ENCODE data around the gene HOXD12.

HOXD12 gene

GRCh38 chr2:176099728-176100546 is at the start of gene HOXD12:
HOXD12 (plus strand) TSS chr2:176099795; CDS start chr2:176099802, 7 bp downstream.
- DNase-seq = no peak
- in situ Hi-C loops (cut with HindIII; ENCODE audit: low pct_ligation_motif_present, low pct_unique_long_range_greater_than_20kb, low sequenced_read_pairs) = no loop called here

GRCh38 chr2:176056406-176056805 is 43.2 kb upstream of the HOXD12 start:
- in situ Hi-C loops (cut with HindIII; ENCODE audit: low pct_ligation_motif_present, low pct_unique_long_range_greater_than_20kb, low sequenced_read_pairs) = no loop called here

GRCh38 chr2:176063958-176064357 is 35.6 kb upstream of the HOXD12 start:
- in situ Hi-C loops (cut with HindIII; ENCODE audit: low pct_ligation_motif_present, low pct_unique_long_range_greater_than_20kb, low sequenced_read_pairs) = no loop called here
- no peak for DNase-seq

More at GRCh38 chr2:176056406-176056805, 43.2 kb upstream of the HOXD12 start:
- DNase-seq = no peak

GRCh38 chr2:176066645-176067588 is 32.7 kb upstream of the HOXD12 start:
- in situ Hi-C loops (cut with HindIII; ENCODE audit: low pct_ligation_motif_present, low pct_unique_long_range_greater_than_20kb, low sequenced_read_pairs) = no loop called here
- no peak for DNase-seq

GRCh38 chr2:176067589-176068418 is 31.8 kb upstream of the HOXD12 start:
- no peak for DNase-seq
- in situ Hi-C loops (cut with HindIII; ENCODE audit: low pct_ligation_motif_present, low pct_unique_long_range_greater_than_20kb, low sequenced_read_pairs) = no loop called here

- DNase-seq = no peak
- in situ Hi-C loops (cut with HindIII; ENCODE audit: low pct_ligation_motif_present, low pct_unique_long_range_greater_than_20kb, low sequenced_read_pairs) = no loop called here
Observed at GRCh38 chr2:176068419-176068832, 31.2 kb upstream of the HOXD12 start.

- in situ Hi-C loops (cut with HindIII; ENCODE audit: low pct_ligation_motif_present, low pct_unique_long_range_greater_than_20kb, low sequenced_read_pairs) = no loop called here
- DNase-seq = no peak
Observed at GRCh38 chr2:176071330-176072291, 28.0 kb upstream of the HOXD12 start.

GRCh38 chr2:176072292-176072669 is 27.3 kb upstream of the HOXD12 start:
- no peak for DNase-seq
- in situ Hi-C loops (cut with HindIII; ENCODE audit: low pct_ligation_motif_present, low pct_unique_long_range_greater_than_20kb, low sequenced_read_pairs) = no loop called here

- no peak for DNase-seq
- in situ Hi-C loops (cut with HindIII; ENCODE audit: low pct_ligation_motif_present, low pct_unique_long_range_greater_than_20kb, low sequenced_read_pairs) = no loop called here
Observed at GRCh38 chr2:176072951-176073904, 26.4 kb upstream of the HOXD12 start.

GRCh38 chr2:176074919-176075425 is 24.6 kb upstream of the HOXD12 start:
- DNase-seq = no peak
- in situ Hi-C loops (cut with HindIII; ENCODE audit: low pct_ligation_motif_present, low pct_unique_long_range_greater_than_20kb, low sequenced_read_pairs) = no loop called here

GRCh38 chr2:176075481-176075880 is 24.1 kb upstream of the HOXD12 start:
- DNase-seq = no peak
- in situ Hi-C loops (cut with HindIII; ENCODE audit: low pct_ligation_motif_present, low pct_unique_long_range_greater_than_20kb, low sequenced_read_pairs) = no loop called here

- in situ Hi-C loops (cut with HindIII; ENCODE audit: low pct_ligation_motif_present, low pct_unique_long_range_greater_than_20kb, low sequenced_read_pairs) = no loop called here
- DNase-seq = no peak
Observed at GRCh38 chr2:176076063-176076462, 23.5 kb upstream of the HOXD12 start.

GRCh38 chr2:176076796-176077195 is 22.8 kb upstream of the HOXD12 start:
- no peak for DNase-seq
- in situ Hi-C loops (cut with HindIII; ENCODE audit: low pct_ligation_motif_present, low pct_unique_long_range_greater_than_20kb, low sequenced_read_pairs) = no loop called here

- DNase-seq = no peak
- in situ Hi-C loops (cut with HindIII; ENCODE audit: low pct_ligation_motif_present, low pct_unique_long_range_greater_than_20kb, low sequenced_read_pairs) = no loop called here
Observed at GRCh38 chr2:176078541-176079284, 20.9 kb upstream of the HOXD12 start.

- DNase-seq = no peak
- in situ Hi-C loops (cut with HindIII; ENCODE audit: low pct_ligation_motif_present, low pct_unique_long_range_greater_than_20kb, low sequenced_read_pairs) = no loop called here
Observed at GRCh38 chr2:176079285-176079830, 20.2 kb upstream of the HOXD12 start.
